ENCODE data around the gene INPP5A.
"Not testable (repeated sequence)": the region's sequence is repeated elsewhere in the genome, so short reads cannot be mapped to it uniquely, and the experiment has no call there.

The INPP5A gene

GRCh38 chr10:132700156-132701098 is 162.8 kb downstream of the INPP5A start:
- no peak for TF ChIP-seq CTCF (conservative IDR thresholded peaks at IDR 0.05)
- no peak overlapping the region for H3K27ac ChIP-seq

GRCh38 chr10:132701099-132701845 is 163.7 kb downstream of the INPP5A start:
- TF ChIP-seq CTCF (conservative IDR thresholded peaks at IDR 0.05) = no peak
- H3K27ac ChIP-seq = no peak overlapping the region

DNA sequence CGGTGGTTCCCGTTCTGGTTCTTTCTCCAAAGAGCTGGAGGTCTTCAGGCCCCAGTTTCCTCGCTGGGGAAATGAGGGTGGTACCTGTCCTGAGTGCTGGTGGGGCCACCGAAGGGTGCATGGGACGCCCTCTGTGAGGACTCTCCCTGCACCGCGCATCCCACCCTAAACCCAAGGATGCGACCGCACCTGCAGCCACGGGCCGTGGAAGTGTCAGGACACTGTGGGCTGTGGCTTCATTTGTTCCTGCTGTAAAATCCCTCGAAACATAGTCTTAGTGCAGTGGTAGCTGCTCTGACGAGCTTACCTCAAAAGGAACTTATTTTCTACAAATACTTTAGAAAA is 164.2 kb downstream of the INPP5A start:
- TF ChIP-seq CTCF (conservative IDR thresholded peaks at IDR 0.05) = no peak

DNA sequence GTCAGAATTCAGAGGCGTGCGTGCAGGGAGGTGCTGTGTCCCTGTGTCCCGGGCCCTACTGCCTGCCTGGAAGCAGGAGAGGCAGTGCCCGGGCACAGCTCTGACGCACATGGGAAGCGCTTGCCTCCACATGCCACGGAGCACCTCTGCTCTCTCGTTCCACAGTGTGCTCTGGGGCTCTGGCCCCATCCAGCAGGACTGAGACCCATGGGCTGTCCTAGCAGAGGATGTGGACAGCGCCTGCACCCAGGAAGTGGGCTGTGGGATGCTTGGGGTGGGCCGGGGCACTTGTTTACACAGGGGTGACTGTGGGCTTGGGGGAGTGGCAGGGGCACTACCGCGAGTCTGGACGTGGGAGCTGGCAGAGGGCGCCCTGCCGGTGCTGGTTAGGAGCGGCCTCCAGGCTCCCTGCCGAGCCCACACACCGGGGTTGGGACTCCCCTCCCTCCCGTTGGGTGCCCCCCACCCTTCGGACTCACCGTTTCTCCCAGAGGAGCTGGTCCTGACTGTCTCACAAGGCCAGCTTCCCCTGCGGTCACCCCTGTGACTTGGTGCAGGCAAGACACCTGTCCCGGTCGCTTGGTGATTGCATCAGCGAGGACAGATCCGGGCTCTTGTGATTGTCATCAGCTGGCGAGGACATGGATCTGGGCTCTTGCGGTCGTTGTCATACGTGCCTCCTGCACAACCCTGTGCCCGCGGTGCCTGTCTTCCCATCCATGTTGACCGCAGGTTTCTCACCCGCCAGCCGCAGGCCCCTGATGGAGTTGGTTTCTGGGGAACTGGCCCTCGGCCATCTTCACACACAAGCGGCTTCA is 165.2 kb downstream of the INPP5A start:
- no peak overlapping the region for H3K27ac ChIP-seq
- TF ChIP-seq CTCF (conservative IDR thresholded peaks at IDR 0.05) = no peak

More for the DNA sequence above, 164.2 kb downstream of the INPP5A start:
- no peak overlapping the region for H3K27ac ChIP-seq

GRCh38 chr10:132703419-132704007 is 165.9 kb downstream of the INPP5A start:
- no peak overlapping the region for H3K27ac ChIP-seq
- no peak for TF ChIP-seq CTCF (conservative IDR thresholded peaks at IDR 0.05)

DNA sequence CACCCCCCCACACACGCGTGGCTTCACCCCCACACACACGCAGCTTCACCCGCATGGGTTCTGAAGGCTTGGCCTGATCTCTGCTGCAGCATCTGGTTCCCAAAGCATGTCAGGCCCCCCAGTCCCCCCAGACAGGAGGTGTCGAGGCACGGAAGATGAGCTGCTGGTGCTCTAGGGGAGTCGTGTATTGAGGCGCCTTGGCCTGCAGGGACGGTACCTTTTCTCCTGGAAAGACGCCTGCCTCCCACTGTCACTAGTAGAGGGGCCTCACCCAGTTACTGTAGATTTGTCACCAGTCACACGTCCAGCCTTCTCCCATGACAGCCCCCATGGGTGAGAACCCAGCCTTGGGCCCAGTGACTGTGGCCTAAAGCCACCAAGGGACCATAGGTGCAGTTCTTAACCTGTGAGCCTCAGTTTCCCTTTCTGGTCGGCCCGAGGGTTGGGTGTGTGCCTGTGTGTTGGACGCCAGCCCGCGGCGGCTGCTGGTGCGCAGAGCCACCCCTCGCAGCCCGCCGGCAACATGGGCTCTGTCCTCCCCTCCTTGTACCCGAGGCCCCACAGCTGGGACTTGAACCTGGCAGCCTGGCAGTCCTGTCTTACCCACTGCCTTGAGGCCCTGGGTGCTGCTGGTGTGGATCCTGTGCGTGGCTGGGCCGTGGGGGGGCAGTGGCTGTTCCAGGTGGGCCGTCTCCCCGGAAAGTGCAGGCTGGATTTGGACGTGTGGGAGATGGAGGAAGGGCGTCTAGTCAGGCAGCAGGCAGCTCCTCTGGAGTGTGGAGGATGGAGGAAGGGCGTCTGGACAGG is 166.6 kb downstream of the INPP5A start:
- no peak overlapping the region for H3K27ac ChIP-seq
- TF ChIP-seq CTCF (conservative IDR thresholded peaks at IDR 0.05) = no peak

GRCh38 chr10:132704815-132705064 is 167.2 kb downstream of the INPP5A start:
- H3K27ac ChIP-seq = not testable (repeated sequence)

Data from VCaP (cell line).